ENCODE data around the gene AKAIN1.

The AKAIN1 gene

DNA sequence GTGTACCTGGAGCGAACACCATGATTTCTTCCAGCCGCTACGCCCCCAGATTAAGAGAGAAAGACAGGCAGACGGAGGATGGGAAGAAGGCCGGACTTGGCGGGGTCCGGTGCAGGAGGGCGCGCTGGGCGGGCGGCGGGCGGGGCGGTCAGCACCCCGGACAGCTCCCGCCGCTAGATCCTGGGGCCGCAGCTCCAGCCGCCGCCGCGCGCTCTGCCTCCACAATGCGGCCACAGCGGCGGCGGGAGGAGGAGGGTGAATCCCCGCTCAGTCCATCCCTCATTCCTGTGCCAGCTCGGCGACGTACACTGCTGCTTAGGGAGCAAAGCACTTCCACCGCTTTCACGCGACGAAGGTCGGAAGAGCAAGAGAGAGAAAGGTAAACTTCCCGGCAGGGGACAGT is at the start of gene AKAIN1:
TSS of gene AKAIN1 (minus strand) at position 226 of the 403 bp plus-strand sequence. CDS start at position 22, 204 bp downstream.
- no peak within 1 kb of the TSS for H3K4me3 ChIP-seq (ENCODE audit: low read depth, low read length)
- peak; percentile 6 for DNase-seq (ENCODE audit: low read depth)

GRCh38 chr18:5244941-5245340 is 47.9 kb upstream of the AKAIN1 start:
- no peak for DNase-seq (ENCODE audit: low read depth)
- H3K4me3 ChIP-seq (ENCODE audit: low read depth, low read length) = no peak overlapping the region

DNA sequence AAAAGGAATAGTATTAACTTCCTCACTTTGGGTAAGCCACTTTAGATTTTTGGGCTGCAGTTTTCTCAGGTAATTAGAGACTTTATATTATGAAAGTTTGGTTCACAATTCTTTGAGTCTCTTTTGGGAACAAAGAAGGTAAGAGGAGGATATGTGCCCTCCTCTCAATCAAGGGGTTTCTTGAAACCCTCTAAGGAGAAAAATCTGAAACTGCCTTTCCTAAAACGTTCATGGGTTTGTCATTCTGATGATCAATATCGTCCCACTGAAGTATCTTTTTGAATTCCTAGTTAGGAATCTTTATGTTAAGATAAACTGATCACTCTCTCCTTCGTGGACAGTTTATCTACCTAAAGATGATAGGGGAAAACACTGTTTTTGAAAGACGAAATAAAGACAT is 42.4 kb upstream of the AKAIN1 start:
- DNase-seq (ENCODE audit: low read depth) = no peak
- peak overlapping the region; percentile 95 for H3K4me3 ChIP-seq (ENCODE audit: low read depth, low read length)

DNA sequence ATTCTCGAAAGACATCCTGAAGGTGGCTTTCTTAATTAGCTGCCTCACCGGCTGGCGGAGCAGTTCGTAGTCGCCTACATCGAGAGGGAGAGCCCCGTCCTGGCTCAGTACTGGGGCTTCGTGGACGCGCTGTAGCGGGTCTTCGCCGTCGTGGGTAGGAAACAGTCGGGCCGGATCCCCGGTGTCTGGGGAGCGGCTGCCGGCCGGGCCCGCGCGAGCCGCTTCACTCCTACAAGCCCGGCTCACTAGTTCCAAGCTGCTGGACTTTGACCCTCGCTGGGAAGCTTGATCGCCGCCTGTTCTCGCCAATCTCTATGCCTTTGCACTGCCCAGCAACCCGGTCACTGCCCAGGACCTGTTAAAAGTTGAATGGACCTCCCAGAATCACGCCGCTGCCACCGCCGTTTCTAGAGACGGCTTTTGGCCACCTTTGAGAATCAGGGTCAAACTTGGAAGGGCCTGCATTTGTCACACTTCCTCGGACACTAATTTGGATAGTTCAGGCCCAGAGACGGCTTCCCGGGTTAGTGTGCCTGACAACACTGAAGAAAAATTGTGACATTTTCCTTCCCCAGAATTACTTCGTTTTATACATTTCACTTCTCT is 41.4 kb upstream of the AKAIN1 start:
- peak overlapping the region; percentile 95 for H3K4me3 ChIP-seq (ENCODE audit: low read depth, low read length)
- DNase-seq (ENCODE audit: low read depth) = no peak

- DNase-seq (ENCODE audit: low read depth) = peak; percentile 71
- H3K4me3 ChIP-seq (ENCODE audit: low read depth, low read length) = peak overlapping the region; percentile 95
Observed at GRCh38 chr18:5237723-5238370, 40.8 kb upstream of the AKAIN1 start.

DNA sequence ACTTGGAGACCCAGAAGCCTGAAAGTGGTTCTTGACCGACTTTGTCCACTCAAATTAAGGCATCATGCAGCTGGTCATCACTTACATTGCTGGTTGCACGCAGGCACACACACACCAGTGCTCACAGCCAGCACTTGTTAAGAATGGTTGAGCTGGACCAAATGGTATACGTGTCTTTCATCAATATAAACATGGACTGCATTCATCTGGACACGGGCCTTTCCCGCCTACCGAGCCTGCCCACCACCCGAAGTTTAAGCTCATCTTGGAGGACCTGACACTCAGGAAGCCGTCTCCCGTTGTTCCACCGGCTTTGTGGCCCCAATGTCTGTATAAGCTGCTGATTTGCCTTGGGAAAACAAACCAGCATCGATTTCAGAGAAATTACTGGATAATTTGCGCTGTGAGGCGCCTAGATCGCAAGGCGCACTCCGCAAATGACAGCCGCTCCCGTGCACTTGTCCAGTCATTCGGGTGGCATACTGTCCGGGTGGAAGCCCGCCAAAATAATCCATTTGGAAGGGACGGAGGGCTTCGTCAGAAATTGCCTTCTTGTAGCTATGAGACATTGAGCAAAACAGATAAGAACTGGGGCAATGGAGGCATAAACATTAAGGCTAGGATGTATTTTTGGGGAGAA is 40.1 kb upstream of the AKAIN1 start:
- DNase-seq (ENCODE audit: low read depth) = no peak
- H3K4me3 ChIP-seq (ENCODE audit: low read depth, low read length) = peak overlapping the region; percentile 95

- no peak overlapping the region for H3K4me3 ChIP-seq (ENCODE audit: low read depth, low read length)
- no peak for DNase-seq (ENCODE audit: low read depth)
Observed at GRCh38 chr18:5214583-5215351, 17.7 kb upstream of the AKAIN1 start.

GRCh38 chr18:5207471-5208150 is 10.6 kb upstream of the AKAIN1 start:
- DNase-seq (ENCODE audit: low read depth) = no peak
- no peak overlapping the region for H3K4me3 ChIP-seq (ENCODE audit: low read depth, low read length)

DNA sequence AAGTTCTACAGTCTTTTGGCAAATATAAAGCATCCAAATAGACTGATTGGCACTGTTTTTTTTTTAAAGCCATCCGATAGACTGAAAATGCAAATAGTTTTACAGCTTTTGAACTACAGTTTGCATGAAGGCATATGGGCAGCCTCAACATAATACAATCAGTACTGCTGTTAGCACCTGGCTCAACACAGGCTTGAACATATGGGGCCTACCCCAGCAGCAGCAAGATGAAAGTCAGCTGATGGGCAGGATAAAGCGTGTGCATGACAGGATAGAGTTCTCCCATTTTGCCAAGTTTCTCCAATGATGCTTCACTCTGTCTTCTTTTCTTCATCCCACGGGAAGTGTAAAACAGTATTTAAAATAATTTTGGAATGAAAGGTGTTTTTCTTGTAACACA is 1.3 kb upstream of the AKAIN1 start:
- no peak overlapping the region for H3K4me3 ChIP-seq (ENCODE audit: low read depth, low read length)
- no peak for DNase-seq (ENCODE audit: low read depth)

DNA sequence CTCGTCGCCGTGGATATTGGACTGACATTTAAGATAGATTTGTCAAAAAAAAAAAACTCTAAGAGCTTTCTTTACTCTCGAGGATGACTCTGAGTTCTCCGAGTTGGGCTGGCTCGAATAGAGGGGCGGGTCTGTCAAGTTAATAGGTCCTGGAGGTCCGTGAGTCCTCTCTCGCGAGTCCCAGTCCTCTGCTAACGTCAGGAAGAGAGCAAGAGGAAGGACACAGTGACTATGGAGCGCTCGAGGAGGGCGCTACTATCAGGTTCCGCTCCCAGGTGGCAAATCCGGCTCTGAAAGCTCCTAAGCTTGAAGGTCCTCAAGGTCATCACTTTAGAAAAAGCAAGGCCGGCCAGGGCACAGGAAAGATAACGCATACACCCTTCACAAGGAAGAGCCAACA is 404 bp upstream of the AKAIN1 start:
- H3K4me3 ChIP-seq (ENCODE audit: low read depth, low read length) = no peak overlapping the region
- DNase-seq (ENCODE audit: low read depth) = no peak

- H3K4me3 ChIP-seq (ENCODE audit: low read depth, low read length) = no peak overlapping the region
- DNase-seq (ENCODE audit: low read depth) = no peak
Observed at GRCh38 chr18:5196253-5197031, 615 bp downstream of the AKAIN1 start.

DNA sequence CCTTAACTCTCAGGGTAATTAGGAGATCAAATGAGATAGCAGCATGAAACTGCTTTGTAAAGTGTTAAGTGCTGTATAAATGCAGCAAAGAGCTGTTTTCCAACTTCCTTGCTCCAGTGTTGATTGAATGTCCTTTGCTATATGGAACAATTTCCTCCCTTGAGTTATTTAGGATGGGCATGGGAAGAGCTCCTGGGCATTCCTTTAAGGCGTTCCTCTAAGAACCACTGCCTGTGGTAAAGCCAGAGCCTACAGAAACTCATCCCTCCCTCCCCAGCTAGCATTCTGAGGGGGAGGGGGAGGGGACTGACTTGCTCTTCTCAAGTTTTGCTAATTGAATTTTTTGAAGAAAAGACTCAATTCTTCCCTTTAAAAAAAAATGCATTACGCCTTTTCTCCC is 1.4 kb downstream of the AKAIN1 start:
- DNase-seq (ENCODE audit: low read depth) = no peak
- H3K4me3 ChIP-seq (ENCODE audit: low read depth, low read length) = no peak overlapping the region

DNA sequence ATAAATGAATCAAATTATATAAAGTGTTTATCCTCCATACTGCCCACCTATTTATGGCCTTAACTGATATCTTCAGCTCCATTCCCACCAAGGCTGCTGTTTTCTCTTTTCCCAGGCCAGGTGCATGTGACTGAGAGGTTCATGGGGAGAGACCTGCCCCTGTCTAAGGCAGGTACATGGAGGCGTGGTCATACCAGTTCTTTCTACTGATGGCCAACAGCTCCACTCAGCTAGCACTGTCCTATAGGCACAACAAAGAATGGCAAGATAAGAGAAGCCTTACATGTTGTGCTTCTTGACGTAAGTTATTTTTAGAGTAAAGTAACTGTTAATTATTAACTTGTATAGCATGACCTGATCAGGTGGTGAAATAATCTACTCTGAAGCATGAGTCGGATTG is 16.8 kb downstream of the AKAIN1 start:
- H3K4me3 ChIP-seq (ENCODE audit: low read depth, low read length) = no peak overlapping the region
- DNase-seq (ENCODE audit: low read depth) = no peak

DNA sequence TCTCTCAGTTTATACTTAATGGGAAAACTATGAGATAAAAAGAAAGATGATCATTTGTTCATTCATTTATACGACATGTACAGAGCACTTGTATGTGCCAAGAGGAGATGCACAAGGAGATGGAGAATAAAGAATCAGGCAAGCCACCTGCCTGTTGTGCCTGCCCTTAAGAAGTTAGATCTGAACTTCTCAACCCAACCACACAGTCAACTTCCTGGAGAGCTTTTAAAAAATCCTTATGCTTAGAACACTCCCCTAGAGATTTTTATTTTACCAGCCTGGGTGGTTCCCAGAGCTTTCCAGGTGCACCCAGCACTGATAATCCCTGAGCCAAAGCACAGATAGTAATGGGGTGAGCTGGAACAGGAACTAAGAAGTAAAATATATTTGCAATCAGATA is 18.5 kb downstream of the AKAIN1 start:
- no peak overlapping the region for H3K4me3 ChIP-seq (ENCODE audit: low read depth, low read length)
- no peak for DNase-seq (ENCODE audit: low read depth)

- no peak for DNase-seq (ENCODE audit: low read depth)
- H3K4me3 ChIP-seq (ENCODE audit: low read depth, low read length) = no peak overlapping the region
Observed at GRCh38 chr18:5175378-5175777, 21.7 kb downstream of the AKAIN1 start.

GRCh38 chr18:5173646-5174045 is 23.4 kb downstream of the AKAIN1 start:
- H3K4me3 ChIP-seq (ENCODE audit: low read depth, low read length) = no peak overlapping the region
- DNase-seq (ENCODE audit: low read depth) = no peak

- DNase-seq (ENCODE audit: low read depth) = no peak
- H3K4me3 ChIP-seq (ENCODE audit: low read depth, low read length) = no peak overlapping the region
Observed at GRCh38 chr18:5173236-5173635, 23.8 kb downstream of the AKAIN1 start.

DNA sequence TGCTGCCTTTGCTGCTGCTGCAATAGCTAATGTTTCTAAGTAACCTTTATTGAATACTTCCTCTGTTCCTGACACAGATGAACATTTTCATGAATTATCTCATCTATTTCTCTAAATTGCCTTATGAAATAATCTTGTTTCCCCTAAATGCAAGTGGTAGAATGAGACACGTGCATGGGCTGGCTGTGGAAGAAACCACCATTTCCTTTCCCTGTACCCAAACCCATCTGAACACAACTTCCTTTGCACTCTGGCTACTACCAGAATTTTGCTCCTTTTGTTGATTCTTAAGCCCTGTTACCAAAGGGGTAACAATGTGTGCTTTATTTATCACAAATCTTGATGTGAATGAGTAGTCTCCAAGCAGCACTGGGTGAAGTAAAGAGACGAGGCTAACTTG is 29.2 kb downstream of the AKAIN1 start:
- no peak overlapping the region for H3K4me3 ChIP-seq (ENCODE audit: low read depth, low read length)
- no peak for DNase-seq (ENCODE audit: low read depth)
